Stimulated activated CD4-positive, alpha-beta T cell treated with anti-CD3 and anti-CD28 coated beads, Interleukin-12 subunit alpha, Interleukin-12 subunit beta, amount 100 ng/mL, for 24 hours (primary cell): ENCODE measurements around the gene BRIP1.

Source experiments
- DNase-seq, 2 experiments: peaks; one replicate each; pipeline ENCODE4 v3.0.0-alpha.2; 2020; ENCODE audit warnings: low read depth in 2 of 2

BRIP1 gene

GRCh38 chr17:61631800-61632199 lies 231.5 kb downstream of the BRIP1 start:
- DNase-seq: no peak
